SK-N-SH treated with all-trans-retinoic acid at 6 μM for 48 hours (cell line): Measurements from ENCODE around the gene ANKRD11.

ENCODE experiments used
- CSDC2 ChIP-seq: fragments of 250-450 bp; sonication (Bioruptor Pico); IDR thresholded peaks from 2 replicates; pipeline ENCODE4 v1.5.0; 2020; ENCODE audit warnings: mild to moderate bottlenecking, moderate library complexity
- GLIS3 ChIP-seq: fragments of 250-450 bp; sonication (Bioruptor Pico); IDR thresholded peaks from 2 replicates; pipeline ENCODE4 v1.5.0; 2020; ENCODE audit warnings: mild to moderate bottlenecking, moderate library complexity
- ISL1 ChIP-seq: fragments of 250-450 bp; sonication (Bioruptor Pico); IDR thresholded peaks from 2 replicates; pipeline ENCODE4 v2.1.2; 2022; ENCODE audit warnings: mild to moderate bottlenecking, moderate library complexity
- ZC3H10 ChIP-seq: fragments of 250-450 bp; sonication (Bioruptor Pico); IDR thresholded peaks from 2 replicates; pipeline ENCODE4 v1.5.1; 2021; ENCODE audit warnings: mild to moderate bottlenecking, moderate library complexity

- TF ChIP-seq CSDC2 (CRISPR knock-in tag) (no peak), ZC3H10 (CRISPR knock-in tag) (no peak), ISL1 (no peak), GLIS3 (no peak)
These were observed 16.4 kb upstream of the ANKRD11 start for GRCh38 chr16:89506791-89507191.
